H9 (cell line): ENCODE measurements around the gene C1orf21. TPM values are rescaled to one million over a fixed set of nuclear protein-coding genes. Genes with fewer than 3 reads are reported as not detected.

ENCODE experiments used
- DNase-seq: peaks from one replicate; pipeline ENCODE4 v3.0.0-alpha.2; 2017
- H2AFZ ChIP-seq: one replicate; pipeline ENCODE4 v1.6.1; 2013; ENCODE audit warnings: mild to moderate bottlenecking, low read length, control low read depth, moderate library complexity
- H2AK5ac ChIP-seq: 2 replicates; pipeline ENCODE4 v1.6.1; 2013; ENCODE audit warnings: low read length, control low read depth, mixed read lengths; ENCODE audit not compliant: insufficient read length
- H2BK120ac ChIP-seq: one replicate; pipeline ENCODE4 v1.6.1; 2013; ENCODE audit warnings: low read depth, mild to moderate bottlenecking, low read length, control low read depth, inconsistent platforms; ENCODE audit not compliant: poor library complexity, severe bottlenecking
- H2BK12ac ChIP-seq: 2 replicates; pipeline ENCODE4 v1.6.1; 2013; ENCODE audit warnings: low read length, control low read depth, mixed read lengths, low read depth; ENCODE audit not compliant: insufficient read length
- H2BK15ac ChIP-seq: 2 replicates; pipeline ENCODE4 v1.6.1; 2013; ENCODE audit warnings: low read depth, low read length, control low read depth
- H2BK20ac ChIP-seq: one replicate; pipeline ENCODE4 v1.6.1; 2013; ENCODE audit warnings: low read depth, mild to moderate bottlenecking, low read length, control low read depth, inconsistent platforms; ENCODE audit not compliant: poor library complexity, severe bottlenecking
- H2BK5ac ChIP-seq: 2 replicates; pipeline ENCODE4 v1.6.1; 2013; ENCODE audit warnings: low read length, control low read depth, mixed read lengths; ENCODE audit not compliant: insufficient read length
- H3K14ac ChIP-seq: 2 replicates; pipeline ENCODE4 v1.6.1; 2013; ENCODE audit warnings: low read length, control low read depth; ENCODE audit not compliant: insufficient read depth
- H3K18ac ChIP-seq: 2 replicates; pipeline ENCODE4 v1.6.1; 2013; ENCODE audit warnings: low read depth, mild to moderate bottlenecking, mixed read lengths, low read length, control low read depth; ENCODE audit not compliant: insufficient read length
- H3K23ac ChIP-seq: 2 replicates; pipeline ENCODE4 v1.6.1; 2013; ENCODE audit warnings: low read length, control low read depth, mixed read lengths, low read depth; ENCODE audit not compliant: insufficient read length
- H3K23me2 ChIP-seq: 2 replicates; pipeline ENCODE4 v1.6.1; 2013; ENCODE audit warnings: low read depth, mild to moderate bottlenecking, mixed read lengths, low read length, control low read depth; ENCODE audit not compliant: insufficient read length, poor library complexity, severe bottlenecking
- H3K27ac ChIP-seq: 2 replicates; pipeline ENCODE4 v1.5.1; 2013; ENCODE audit warnings: low read length, control low read depth, mixed read lengths, low read depth; ENCODE audit not compliant: insufficient read length
- H3K27me3 ChIP-seq: 2 replicates; pipeline ENCODE4 v1.6.1; 2013; ENCODE audit warnings: low read length, control low read depth, inconsistent platforms; ENCODE audit not compliant: insufficient read depth
- H3K4ac ChIP-seq: 2 replicates; pipeline ENCODE4 v1.6.1; 2013; ENCODE audit warnings: low read depth, mild to moderate bottlenecking, control low read depth, inconsistent platforms, low read length, moderate library complexity
- H3K4me1 ChIP-seq: 2 replicates; pipeline ENCODE4 v1.6.1; 2013; ENCODE audit warnings: low read length, control low read depth, inconsistent platforms; ENCODE audit not compliant: insufficient read depth
- H3K4me2 ChIP-seq: 2 replicates; pipeline ENCODE4 v1.6.1; 2013; ENCODE audit warnings: low read length, control low read depth, mixed read lengths; ENCODE audit not compliant: insufficient read length, insufficient read depth
- H3K56ac ChIP-seq: 2 replicates; pipeline ENCODE4 v1.6.1; 2013; ENCODE audit warnings: low read depth, mild to moderate bottlenecking, mixed read lengths, low read length, control low read depth; ENCODE audit not compliant: insufficient read length
- H3K79me1 ChIP-seq: 2 replicates; pipeline ENCODE4 v1.6.1; 2013; ENCODE audit warnings: low read depth, mild to moderate bottlenecking, moderate library complexity, low read length, control low read depth, inconsistent platforms; ENCODE audit not compliant: insufficient read depth, poor library complexity, severe bottlenecking
- H3K79me2 ChIP-seq: 2 replicates; pipeline ENCODE4 v1.6.1; 2013; ENCODE audit warnings: low read length, control low read depth, inconsistent platforms; ENCODE audit not compliant: insufficient read depth
- H3K9ac ChIP-seq: 2 replicates; pipeline ENCODE4 v1.6.1; 2013; ENCODE audit warnings: low read length, control low read depth, mixed read lengths; ENCODE audit not compliant: insufficient read length; ENCODE audit errors: extremely low read depth
- H3K9me3 ChIP-seq: one replicate; pipeline ENCODE4 v1.6.1; 2013; ENCODE audit warnings: low read depth, low read length, inconsistent platforms; ENCODE audit not compliant: control insufficient read depth
- H3T11ph ChIP-seq: one replicate; pipeline ENCODE4 v1.6.1; 2013; ENCODE audit warnings: mild to moderate bottlenecking, low read length, control low read depth, inconsistent platforms
- H4K20me1 ChIP-seq: one replicate; pipeline ENCODE4 v1.6.1; 2013; ENCODE audit not compliant: control insufficient read depth, insufficient read length, insufficient read depth
- H4K5ac ChIP-seq: 2 replicates; pipeline ENCODE4 v1.6.1; 2013; ENCODE audit warnings: low read depth, mild to moderate bottlenecking, mixed read lengths, low read length, control low read depth; ENCODE audit not compliant: insufficient read length
- H4K8ac ChIP-seq: replicated peaks from 2 replicates; pipeline ENCODE4 v1.6.1; 2013; ENCODE audit warnings: low read length, control low read depth, mixed read lengths, low read depth; ENCODE audit not compliant: insufficient read length
- H4K91ac ChIP-seq: 2 replicates; pipeline ENCODE4 v1.6.1; 2013; ENCODE audit warnings: low read depth, mild to moderate bottlenecking, moderate library complexity, mixed read lengths, low read length, control low read depth; ENCODE audit not compliant: insufficient read length
- H3K27ac Mint-ChIP-seq, 3 experiments: 2 replicates in 2 of 3; 3 replicates in 1 of 3; pipeline ENCODE4 v1.8.0; 2020 to 2021; ENCODE audit warnings: mixed read lengths in 3 of 3, mild to moderate bottlenecking in 1 of 3, moderate library complexity in 1 of 3
- H3K27me3 Mint-ChIP-seq: 2 replicates; pipeline ENCODE4 v1.8.0; 2021; ENCODE audit warnings: low read depth, mild to moderate bottlenecking, moderate library complexity, mixed read lengths
- H3K36me3 Mint-ChIP-seq, 3 experiments: 2 replicates in 2 of 3; 3 replicates in 1 of 3; pipeline ENCODE4 v1.8.0; 2020 to 2021; ENCODE audit warnings: low read depth in 3 of 3, mixed read lengths in 3 of 3; ENCODE audit not compliant: insufficient read depth in 1 of 3
- H3K4me1 Mint-ChIP-seq, 2 experiments: 2 replicates each; pipeline ENCODE4 v1.8.0; 2020; ENCODE audit warnings: mixed read lengths in 2 of 2
- H3K4me3 Mint-ChIP-seq, 2 experiments: 2 replicates in 1 of 2; 3 replicates in 1 of 2; pipeline ENCODE4 v1.8.0; 2020 to 2021; ENCODE audit warnings: mild to moderate bottlenecking in 2 of 2, mixed read lengths in 2 of 2, moderate library complexity in 1 of 2
- H3K9me3 Mint-ChIP-seq, 2 experiments: 2 replicates in 1 of 2; 3 replicates in 1 of 2; pipeline ENCODE4 v1.8.0; 2020; ENCODE audit warnings: mild to moderate bottlenecking in 2 of 2, mixed read lengths in 2 of 2, moderate library complexity in 1 of 2
- CTCF ChIP-seq: fragments of 200-600 bp; sonication (generic); conservative IDR thresholded peaks from 3 replicates; pipeline ENCODE4 v1.8.0; 2021; ENCODE audit warnings: antibody characterized with exemption, mild to moderate bottlenecking
- whole genome bisulfite sequencing: extraction: QIAGEN DNeasy Blood & Tissue Kit; methylation state at CpG from one replicate; pipeline ENCODE4 v1.1.7; 2013; ENCODE audit warnings: missing lambda C conversion rate, low lambda C conversion rate, mixed read lengths; ENCODE audit not compliant: insufficient read length; ENCODE audit errors: extremely low coverage; 5-methylcytosine and 5-hydroxymethylcytosine counted together
- total RNA-seq: library from RNA; stranded (reverse); gene quantifications from 2 replicates; pipeline ENCODE4 v1.2.1, GENCODE V29; 2021

The C1orf21 gene
- total RNA-seq, 1 experiment from 2014 or later, result 36.0 TPM

DNA sequence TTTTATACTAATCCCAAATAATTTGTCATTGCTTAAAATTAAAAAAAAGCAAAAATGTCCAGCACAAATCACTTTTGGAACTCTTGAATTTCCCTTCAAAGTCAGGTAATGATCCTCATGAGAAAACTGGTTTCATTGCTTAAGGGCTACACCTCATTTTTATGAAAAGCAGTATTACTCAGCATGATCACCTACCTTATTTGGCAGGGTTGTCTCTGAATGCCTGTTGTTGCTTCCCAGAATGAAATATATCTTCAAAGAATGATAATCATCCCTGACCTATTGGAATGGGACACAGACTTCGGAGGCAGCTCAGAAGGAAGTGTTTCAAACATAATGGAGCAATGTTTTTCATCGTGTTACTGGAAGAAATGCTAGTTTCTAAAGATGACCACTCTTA lies 29.7 kb downstream of the C1orf21 start:
- peaks cover 2 to 21% (median 7%) of the 10 kb centered on the region in 3 experiments; a peak in 3 of 7 replicates for H3K36me3 Mint-ChIP-seq
- DNase-seq, result no peak
- Histone ChIP-seq H2BK12ac (no peak overlapping the region), H3K23me2 (no peaks in the 10 kb centered on the region), H3K18ac (no peak overlapping the region), H2BK120ac (no peak overlapping the region), H4K8ac (no peak overlapping the region), H3K14ac (no peak overlapping the region), H3K27ac (no peak overlapping the region), H3K56ac (no peak overlapping the region), H2BK5ac (no peak overlapping the region), H2AK5ac (no peak overlapping the region), H3K4ac (no peak overlapping the region), H3K79me2 (no peaks in the 10 kb centered on the region), H3K23ac (no peak overlapping the region), H2BK20ac (no peak overlapping the region), H2AFZ (no peak overlapping the region), H3K27me3 (no peaks in the 10 kb centered on the region), H4K91ac (no peak overlapping the region), H2BK15ac (no peak overlapping the region), H4K5ac (no peak overlapping the region), H3K4me1 (peaks cover 5% of the 10 kb centered on the region), H3K9ac (no peak overlapping the region), H3K79me1 (no peaks in the 10 kb centered on the region), H4K20me1 (no peaks in the 10 kb centered on the region), H3K4me2 (no peak overlapping the region), H3T11ph (no peak overlapping the region), H3K9me3 (no peaks in the 10 kb centered on the region)
- no CpG with 5 or more reads among the region's 2 CpGs for WGBS
- no peak overlapping the region for H3K4me3 Mint-ChIP-seq
- no peak overlapping the region for H3K27ac Mint-ChIP-seq
- no peaks in the 10 kb centered on the region for H3K27me3 Mint-ChIP-seq
- no peak for TF ChIP-seq CTCF
- no peaks in the 10 kb centered on the region for H3K9me3 Mint-ChIP-seq
- peaks cover 35 to 60% of the 10 kb centered on the region in 2 experiments for H3K4me1 Mint-ChIP-seq
